HG02970 (cell line): Measurements from ENCODE around the gene ARMH1.
"Not testable (repeated sequence)": the region's sequence is repeated elsewhere in the genome, so short reads cannot be mapped to it uniquely, and the experiment has no call there.

Source experiments
- ATAC-seq: cut with Tn5 transposase; IDR thresholded peaks from one replicate; pipeline ENCODE4 v1.9.1; 2021; ENCODE audit warnings: mild to moderate bottlenecking, moderate library complexity, moderate number of reproducible peaks; ENCODE audit not compliant: unreplicated experiment, low FRiP score

The ARMH1 gene

DNA sequence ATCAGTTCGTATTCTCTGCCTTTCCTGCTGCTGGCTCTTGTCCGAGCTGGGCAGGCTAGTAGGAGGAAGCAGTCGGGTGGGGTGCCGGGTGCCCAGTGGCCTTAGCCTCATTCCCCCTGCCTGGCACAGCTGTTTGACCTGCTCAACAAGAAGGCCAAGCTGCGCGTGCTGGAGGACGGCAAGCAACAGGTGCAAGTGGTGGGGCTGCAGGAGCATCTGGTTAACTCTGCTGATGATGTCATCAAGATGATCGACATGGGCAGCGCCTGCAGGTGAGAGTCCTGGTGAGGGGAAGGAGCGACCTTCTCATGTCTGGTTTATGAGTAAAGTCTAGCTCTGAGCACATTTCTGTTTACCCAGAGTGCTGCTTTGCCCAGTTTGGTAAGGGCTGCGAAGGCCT lies 84.6 kb downstream of the ARMH1 start:
- no peak for ATAC-seq

DNA sequence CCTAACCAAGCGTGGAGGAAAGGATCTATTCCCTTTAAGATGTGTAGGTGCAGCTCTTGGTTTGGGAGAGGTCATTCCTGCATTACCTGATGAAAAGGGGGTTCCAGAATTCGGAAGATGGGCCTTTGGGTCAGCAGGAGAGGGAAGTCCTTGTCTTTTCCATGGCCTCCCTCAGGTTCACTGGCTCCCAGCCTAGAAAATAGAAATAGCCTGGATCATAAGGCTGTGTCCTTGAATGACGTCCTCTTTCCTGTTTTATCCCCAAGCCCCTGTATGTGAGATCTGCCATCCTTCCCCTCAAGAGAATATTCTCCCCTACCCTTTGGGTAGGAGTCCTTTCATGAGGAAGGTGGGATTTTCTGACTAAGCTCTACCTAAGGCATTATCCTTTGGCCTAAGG lies 86.4 kb downstream of the ARMH1 start:
- ATAC-seq = no peak

DNA sequence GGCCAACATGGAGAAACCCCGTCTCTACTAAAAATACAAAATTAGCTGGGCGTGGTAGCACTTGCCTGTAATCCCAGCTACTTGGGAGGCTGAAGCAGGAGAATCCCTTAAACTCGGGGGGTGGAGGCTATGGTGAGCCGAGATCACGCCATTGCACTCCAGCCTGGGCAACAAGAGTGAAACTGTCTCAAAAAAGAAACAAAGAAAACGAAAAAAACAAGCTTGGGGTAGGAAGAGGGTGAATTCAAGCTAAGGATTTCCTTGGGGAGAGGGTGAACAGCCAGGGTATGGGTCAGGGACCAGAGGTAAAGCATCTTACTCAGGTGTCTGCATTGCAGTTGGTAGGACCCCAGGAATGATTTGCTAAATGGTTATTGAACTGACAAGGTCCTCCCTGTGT lies 91.9 kb downstream of the ARMH1 start:
- not testable (repeated sequence) for ATAC-seq
